ENCODE data around the gene GDPGP1.

GRCh38 chr15:90232941-90233386 is 1.0 kb upstream of the GDPGP1 start:
- TF ChIP-seq NONO (IDR thresholded peaks at IDR 0.05; ENCODE audit: low read depth in 2 of 2, low read length in 1 of 2) (no peak), MLX (CRISPR knock-in tag; conservative IDR thresholded peaks at IDR 0.05) (no peak), BHLHE40 (IDR thresholded peaks at IDR 0.05; ENCODE audit: low read length) (no peak), MEF2A (IDR thresholded peaks at IDR 0.05; ENCODE audit: control insufficient read depth, low read depth, low read length) (no peak), RAD21 (CRISPR knock-in tag; conservative IDR thresholded peaks at IDR 0.05 in 1 of 2, IDR thresholded peaks at IDR 0.05 in 1 of 2) (peak; percentile 55 to 60), CTCF (IDR thresholded peaks at IDR 0.05 in 2 of 3, conservative IDR thresholded peaks at IDR 0.05 in 1 of 3; ENCODE audit: insufficient read depth in 2 of 3, low read depth in 1 of 3, low read length in 3 of 3) (peak; percentile 64 to 70 (median 69)), SRSF1 (IDR thresholded peaks at IDR 0.05; ENCODE audit: low read depth, low read length) (no peak), ESRRA (IDR thresholded peaks at IDR 0.05; ENCODE audit: borderline replicate concordance, low read depth) (no peak; the same call in 1 of the 2 replicates), GATA2 (CRISPR knock-in tag; IDR thresholded peaks at IDR 0.05) (0 out of 2 replicates have a peak, but pooled peaks have one; percentile 42), ZBTB11 (CRISPR knock-in tag; IDR thresholded peaks at IDR 0.05) (no peak), CHD2 (IDR thresholded peaks at IDR 0.05; ENCODE audit: low read depth, low read length) (no peak), ZNF780A (CRISPR knock-in tag; IDR thresholded peaks at IDR 0.05) (no peak), ESRRB (CRISPR knock-in tag; IDR thresholded peaks at IDR 0.05; ENCODE audit: borderline replicate concordance) (no peak), HDAC2 (IDR thresholded peaks at IDR 0.05) (no peak)

Data from K562 (cell line).